Endodermal cell (in vitro differentiated cells): ENCODE results near the gene COQ6. TPM values are rescaled to one million over a fixed set of nuclear protein-coding genes. Genes with fewer than 3 reads are reported as not detected.

ENCODE experiments used
- DNase-seq: peaks from one replicate; pipeline ENCODE4 v3.0.0-alpha.2; 2017
- H3K27ac ChIP-seq: 2 replicates; pipeline ENCODE4 v1.5.1; 2013; ENCODE audit warnings: mild to moderate bottlenecking, low read depth, low read length, moderate library complexity
- H3K27me3 ChIP-seq: 2 replicates; pipeline ENCODE4 v1.6.1; 2013; ENCODE audit warnings: mild to moderate bottlenecking, low read length, moderate library complexity; ENCODE audit not compliant: insufficient read depth, control insufficient read depth, poor library complexity, severe bottlenecking
- H3K36me3 ChIP-seq: 2 replicates; pipeline ENCODE4 v1.7.0; 2013; ENCODE audit warnings: mild to moderate bottlenecking, low read length, moderate library complexity; ENCODE audit not compliant: control insufficient read depth, insufficient read depth
- H3K4me1 ChIP-seq: one replicate; pipeline ENCODE4 v1.7.0; 2013; ENCODE audit warnings: low read length; ENCODE audit not compliant: control insufficient read depth, insufficient read depth
- H3K4me3 ChIP-seq: 2 replicates; pipeline ENCODE4 v1.5.1; 2013; ENCODE audit warnings: mild to moderate bottlenecking, low read length, moderate library complexity
- H3K9ac ChIP-seq: 2 replicates; pipeline ENCODE4 v1.6.1; 2013; ENCODE audit warnings: mild to moderate bottlenecking, low read length, moderate library complexity; ENCODE audit not compliant: poor library complexity, severe bottlenecking; ENCODE audit errors: extremely low read depth
- H3K9me3 ChIP-seq: 2 replicates; pipeline ENCODE4 v1.6.1; 2013; ENCODE audit warnings: mild to moderate bottlenecking, low read length, moderate library complexity; ENCODE audit not compliant: control insufficient read depth
- H3K27ac Mint-ChIP-seq: 2 replicates; pipeline ENCODE4 v1.8.0; 2020; ENCODE audit warnings: mixed read lengths
- H3K27me3 Mint-ChIP-seq: 2 replicates; pipeline ENCODE4 v1.8.0; 2021; ENCODE audit warnings: mild to moderate bottlenecking, mixed read lengths; ENCODE audit not compliant: insufficient read depth
- H3K36me3 Mint-ChIP-seq: 2 replicates; pipeline ENCODE4 v1.8.0; 2020; ENCODE audit warnings: low read depth, mixed read lengths
- H3K4me1 Mint-ChIP-seq: 2 replicates; pipeline ENCODE4 v1.8.0; 2020; ENCODE audit warnings: mixed read lengths
- H3K4me3 Mint-ChIP-seq: 2 replicates; pipeline ENCODE4 v1.8.0; 2020; ENCODE audit warnings: mild to moderate bottlenecking, moderate library complexity, mixed read lengths
- H3K9me3 Mint-ChIP-seq: 2 replicates; pipeline ENCODE4 v1.8.0; 2020; ENCODE audit warnings: mild to moderate bottlenecking, mixed read lengths
- WGBS, 2 experiments: methylation state at CpG; one replicate each; pipeline versions ENCODE4 v1.1.5 to v1.1.7; 2013; ENCODE audit warnings: missing lambda C conversion rate in 2 of 2, mixed read lengths in 1 of 2; ENCODE audit not compliant: insufficient coverage in 1 of 2, insufficient read length in 1 of 2; 5-methylcytosine and 5-hydroxymethylcytosine counted together
- total RNA-seq, 2 donors: library from RNA; stranded (reverse); fragmentation: NEBNext Ultra II Directional in 1 of 2; extraction: Animal tissue kit (Norgen Biotek cat#: 25700) in 1 of 2; gene quantifications; 2 replicates in 1 of 2; 3 replicates in 1 of 2; pipeline ENCODE4 v1.2.1, GENCODE V29; 2021
- TF ChIP-seq, protein P1 (sequence below): fragments of 200-600 bp; sonication (generic); conservative IDR thresholded peaks from 2 replicates; pipeline ENCODE4 v1.5.0; 2021; ENCODE audit warnings: antibody characterized with exemption, mild to moderate bottlenecking

The COQ6 gene
- total RNA-seq, 2 donors from 2014 or later: 18.0 to 18.1 TPM

- Mint-ChIP-seq H3K4me1 (peaks cover 4% of the 10 kb centered on the region), H3K27ac (no peak overlapping the region), H3K9me3 (no peaks in the 10 kb centered on the region), H3K36me3 (peaks cover 13% of the 10 kb centered on the region), H3K27me3 (no peaks in the 10 kb centered on the region), H3K4me3 (no peak overlapping the region)
- H3K4me1 ChIP-seq: no peaks in the 10 kb centered on the region
- no peaks in the 10 kb centered on the region for H3K9me3 ChIP-seq
- no peaks in the 10 kb centered on the region for H3K27me3 ChIP-seq
- no peak overlapping the region for H3K4me3 ChIP-seq
- no peak overlapping the region for H3K27ac ChIP-seq
- no peak for DNase-seq
- TF ChIP-seq, protein P1, sequence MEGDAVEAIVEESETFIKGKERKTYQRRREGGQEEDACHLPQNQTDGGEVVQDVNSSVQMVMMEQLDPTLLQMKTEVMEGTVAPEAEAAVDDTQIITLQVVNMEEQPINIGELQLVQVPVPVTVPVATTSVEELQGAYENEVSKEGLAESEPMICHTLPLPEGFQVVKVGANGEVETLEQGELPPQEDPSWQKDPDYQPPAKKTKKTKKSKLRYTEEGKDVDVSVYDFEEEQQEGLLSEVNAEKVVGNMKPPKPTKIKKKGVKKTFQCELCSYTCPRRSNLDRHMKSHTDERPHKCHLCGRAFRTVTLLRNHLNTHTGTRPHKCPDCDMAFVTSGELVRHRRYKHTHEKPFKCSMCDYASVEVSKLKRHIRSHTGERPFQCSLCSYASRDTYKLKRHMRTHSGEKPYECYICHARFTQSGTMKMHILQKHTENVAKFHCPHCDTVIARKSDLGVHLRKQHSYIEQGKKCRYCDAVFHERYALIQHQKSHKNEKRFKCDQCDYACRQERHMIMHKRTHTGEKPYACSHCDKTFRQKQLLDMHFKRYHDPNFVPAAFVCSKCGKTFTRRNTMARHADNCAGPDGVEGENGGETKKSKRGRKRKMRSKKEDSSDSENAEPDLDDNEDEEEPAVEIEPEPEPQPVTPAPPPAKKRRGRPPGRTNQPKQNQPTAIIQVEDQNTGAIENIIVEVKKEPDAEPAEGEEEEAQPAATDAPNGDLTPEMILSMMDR: no peak
- 88 to 91% methylated on average over 7 to 8 of the region's 8 CpGs for WGBS, 2 experiments
- H3K36me3 ChIP-seq: peaks cover 9% of the 10 kb centered on the region
- no peak overlapping the region for H3K9ac ChIP-seq
These were observed 45.9 kb downstream of the COQ6 start for GRCh38 chr14:73995977-73996378.

DNA sequence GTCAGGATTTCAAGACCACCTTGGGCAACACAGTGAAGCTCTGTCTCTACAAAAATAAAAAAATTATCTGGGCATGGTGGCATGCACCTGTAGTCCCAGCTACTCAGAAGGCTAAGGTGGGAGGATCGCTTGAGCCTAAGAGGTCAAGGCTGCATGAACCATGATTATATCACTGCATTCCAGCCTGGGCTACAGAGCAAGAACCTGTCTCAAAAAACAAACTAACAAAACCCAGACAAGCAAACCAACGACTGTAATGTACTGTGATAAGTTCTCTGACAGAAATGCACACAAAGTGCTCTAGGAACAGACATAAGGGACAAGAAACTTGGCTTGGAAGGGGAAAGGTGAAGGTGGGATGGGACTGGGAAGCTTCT lies 46.6 kb downstream of the COQ6 start:
- no peak overlapping the region for H3K4me3 Mint-ChIP-seq
- H3K27me3 ChIP-seq: no peaks in the 10 kb centered on the region
- H3K27ac Mint-ChIP-seq: no peak overlapping the region
- H3K4me1 Mint-ChIP-seq: peaks cover 2% of the 10 kb centered on the region
- H3K4me3 ChIP-seq: no peak overlapping the region
- TF ChIP-seq, protein P1: no peak
- no peaks in the 10 kb centered on the region for H3K9me3 ChIP-seq
- H3K27me3 Mint-ChIP-seq: no peaks in the 10 kb centered on the region
- H3K36me3 ChIP-seq: peaks cover 9% of the 10 kb centered on the region
- H3K27ac ChIP-seq: no peak overlapping the region
- H3K9ac ChIP-seq: no peak overlapping the region
- no peaks in the 10 kb centered on the region for H3K4me1 ChIP-seq
- peaks cover 13% of the 10 kb centered on the region for H3K36me3 Mint-ChIP-seq
- H3K9me3 Mint-ChIP-seq: no peaks in the 10 kb centered on the region
- no peak for DNase-seq
- 80 to 89% methylated on average over 2 of the region's 2 CpGs for WGBS, 2 experiments

DNA sequence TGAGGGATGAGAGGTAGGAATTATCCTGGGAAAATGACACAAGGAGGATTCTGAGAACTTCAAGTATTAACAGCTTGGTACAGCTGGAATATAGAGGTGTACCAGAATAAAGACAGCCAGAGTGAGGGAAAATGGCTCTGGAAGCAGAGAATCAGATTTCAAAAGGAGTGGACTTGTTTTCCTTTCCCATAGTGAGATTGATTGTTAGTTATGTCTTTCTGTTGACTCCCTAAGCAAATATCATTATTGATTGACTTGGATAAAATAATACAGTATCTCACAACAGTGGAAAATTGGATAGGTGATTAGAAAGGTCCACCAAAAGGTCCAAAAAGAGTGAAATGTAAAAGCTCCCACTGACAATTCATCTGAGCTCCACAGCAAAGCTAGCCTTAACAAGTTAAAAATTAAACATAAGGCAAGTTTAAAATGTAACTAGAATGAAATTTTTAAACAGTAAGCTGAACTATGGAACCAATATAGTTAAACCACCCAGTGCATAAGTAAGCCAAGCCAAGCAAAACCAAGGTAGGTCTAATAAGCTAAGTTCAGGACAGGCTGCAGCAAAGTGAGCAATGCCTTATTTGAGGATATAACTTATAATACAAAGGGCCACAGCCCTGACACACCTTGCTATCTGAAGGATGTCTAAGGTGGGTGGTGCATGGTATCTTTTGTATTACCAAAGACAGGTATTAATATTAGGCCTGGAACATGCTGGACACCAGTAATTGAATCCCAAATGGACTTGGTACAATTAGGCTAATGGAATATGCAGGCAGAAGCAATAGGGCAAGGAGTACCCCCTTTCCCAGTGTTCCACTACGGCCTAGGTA lies 47.2 kb downstream of the COQ6 start:
- Histone ChIP-seq H3K27me3 (no peaks in the 10 kb centered on the region), H3K4me1 (no peaks in the 10 kb centered on the region), H3K36me3 (peaks cover 9% of the 10 kb centered on the region), H3K9ac (no peak overlapping the region), H3K27ac (no peak overlapping the region), H3K9me3 (no peaks in the 10 kb centered on the region), H3K4me3 (no peak overlapping the region)
- 81 to 100% methylated on average over 1 of the region's 1 CpG for WGBS, 2 experiments
- Mint-ChIP-seq H3K4me3 (no peak overlapping the region), H3K4me1 (no peaks in the 10 kb centered on the region), H3K9me3 (no peaks in the 10 kb centered on the region), H3K36me3 (peaks cover 13% of the 10 kb centered on the region), H3K27ac (no peak overlapping the region), H3K27me3 (no peaks in the 10 kb centered on the region)
- no peak for DNase-seq
- TF ChIP-seq, protein P1: no peak
